Stimulated activated CD4-positive, alpha-beta T cell treated with anti-CD3 and anti-CD28 coated beads, Interleukin-12 subunit alpha, Interleukin-12 subunit beta, amount 100 ng/mL, for 48 hours (primary cell): Measurements from ENCODE around the gene NCLN.

Experiments
- DNase-seq, 3 donors: peaks; one replicate each; pipeline ENCODE4 v3.0.0-alpha.2; 2020; ENCODE audit warnings: low read depth in 2 of 3, low spot score in 1 of 3

Gene NCLN

GRCh38 chr19:3253270-3253669, 67.5 kb downstream of the NCLN start:
- DNase-seq = no peak

GRCh38 chr19:3254520-3254919, 68.8 kb downstream of the NCLN start:
- no peak for DNase-seq

- no peak for DNase-seq
Measured at GRCh38 chr19:3257071-3257470, 71.3 kb downstream of the NCLN start.
